GM18951 (cell line): ENCODE results near the gene CFAP210.
"Not testable (repeated sequence)": the region's sequence is repeated elsewhere in the genome, so short reads cannot be mapped to it uniquely, and the experiment has no call there.

Experiments used
- POLR2A ChIP-seq: IDR thresholded peaks from 4 replicates; pipeline ENCODE4 v1.6.1; 2011; ENCODE audit warnings: mild to moderate bottlenecking; ENCODE audit not compliant: insufficient read length, insufficient read depth; ENCODE audit errors: extremely low read depth
- in situ Hi-C: fragments of 300-500 bp; cut with MboI; formaldehyde crosslinking; loops from one replicate; pipeline ENCODE4 v1.12.0; 2022; ENCODE audit warnings: low sequenced_read_pairs, mixed read lengths, inconsistent platforms; ENCODE audit not compliant: unreplicated experiment

Gene CFAP210

DNA sequence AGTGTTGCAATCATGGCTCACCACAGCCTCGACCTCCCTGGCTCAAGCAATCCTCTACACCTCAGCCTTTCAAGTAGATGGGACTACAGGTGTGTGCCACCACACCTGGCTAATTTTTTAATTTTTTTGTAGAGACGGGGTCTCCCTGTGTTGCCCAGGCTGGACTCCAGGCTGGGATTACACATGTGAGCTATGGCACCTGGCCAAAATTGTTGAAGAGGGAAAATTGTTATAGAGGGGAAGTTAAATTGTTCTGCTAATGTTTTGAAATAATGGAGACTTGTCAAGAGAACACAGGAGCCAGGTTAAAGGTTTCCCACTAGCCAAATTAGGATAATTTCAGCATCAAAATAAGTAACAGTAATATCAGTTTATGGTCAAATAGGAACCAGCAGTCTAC, 84.9 kb downstream of the CFAP210 start:
- no peak for TF ChIP-seq POLR2A
- in situ Hi-C loops: no loop called here

DNA sequence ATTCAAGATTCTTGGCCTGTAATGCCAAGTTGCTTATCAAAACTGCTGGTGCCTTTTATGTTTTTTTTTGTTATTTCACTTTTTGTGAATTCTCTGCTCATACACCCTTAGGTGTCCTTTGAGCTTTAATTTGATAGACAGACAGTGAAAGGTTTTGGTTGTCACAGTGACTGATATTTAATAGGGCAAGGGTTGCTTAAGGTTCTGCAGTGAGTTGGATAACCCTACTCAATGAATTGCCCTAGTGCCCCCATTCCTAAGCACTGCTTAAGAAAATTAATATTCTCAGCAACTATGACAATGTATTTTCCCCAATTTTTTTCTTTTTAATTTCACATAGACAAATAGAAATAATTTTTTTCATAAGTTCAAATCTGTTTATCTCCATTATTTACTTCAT, 94.6 kb downstream of the CFAP210 start:
- in situ Hi-C loops: no loop called here

DNA sequence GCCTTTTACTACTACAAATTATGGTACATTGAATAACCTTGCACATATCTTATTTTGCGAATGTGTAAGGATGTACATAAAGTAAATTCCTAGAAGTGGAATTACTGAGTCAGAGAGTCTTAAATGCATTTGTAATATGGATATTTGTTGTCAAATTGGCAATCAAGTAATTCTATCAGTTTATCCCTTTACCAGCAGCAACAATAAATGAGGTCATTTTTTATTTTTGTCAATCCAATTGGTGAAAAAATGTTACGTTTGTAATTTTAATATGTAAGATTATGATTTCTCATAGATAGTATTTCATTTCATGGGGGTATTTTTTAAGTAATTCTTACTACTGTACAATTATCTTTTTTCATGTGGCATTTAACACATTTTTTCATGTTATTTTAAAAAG, 95.2 kb downstream of the CFAP210 start:
- in situ Hi-C loops: no loop called here

More for the DNA sequence above, 94.6 kb downstream of the CFAP210 start:
- no peak for TF ChIP-seq POLR2A

DNA sequence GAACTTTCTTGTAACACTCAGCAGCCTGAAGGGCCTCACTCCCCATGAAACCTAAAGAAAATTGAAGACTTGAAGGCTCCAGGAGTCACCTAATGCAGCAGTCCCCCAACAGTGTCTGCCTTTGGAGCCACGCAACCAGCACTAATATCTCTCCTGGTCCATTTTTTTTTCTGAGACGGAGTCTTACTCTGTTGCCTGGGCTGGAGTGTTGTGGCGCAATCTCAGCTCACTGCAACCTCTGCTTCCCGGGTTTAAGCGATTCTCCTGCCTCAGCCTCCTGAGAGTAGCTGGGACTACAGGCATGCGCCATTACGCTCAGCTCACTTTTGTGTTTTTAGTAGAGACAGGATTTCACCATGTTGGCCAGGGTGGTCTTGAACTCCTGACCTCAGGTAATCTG, 97.7 kb downstream of the CFAP210 start:
- in situ Hi-C loops: not testable (repeated sequence)

More for the DNA sequence above, 95.2 kb downstream of the CFAP210 start:
- no peak for TF ChIP-seq POLR2A
